OCI-LY1 (cell line): ENCODE measurements around the gene IKZF2.

ENCODE experiments used
- H2AFZ ChIP-seq: fragments of 200-600 bp; sonication (generic), shearing (Covaris generic); 2 replicates; pipeline ENCODE4 v1.6.0; 2014; ENCODE audit warnings: antibody characterized with exemption, mild to moderate bottlenecking, low read length
- H3F3A ChIP-seq: fragments of 200-600 bp; sonication (generic), shearing (Covaris generic); 2 replicates; pipeline ENCODE4 v1.6.0; 2014; ENCODE audit warnings: mild to moderate bottlenecking, antibody characterized with exemption, low read length, moderate library complexity; ENCODE audit not compliant: insufficient read depth
- H3K27ac ChIP-seq: fragments of 200-600 bp; sonication (generic); 2 replicates; pipeline ENCODE4 v1.5.1; 2014; ENCODE audit warnings: low read length, mixed run types, mild to moderate bottlenecking, low read depth; ENCODE audit not compliant: poor library complexity, severe bottlenecking
- H3K27me3 ChIP-seq: fragments of 200-600 bp; sonication (generic); 2 replicates; pipeline ENCODE4 v1.6.0; 2014; ENCODE audit warnings: antibody characterized with exemption, mild to moderate bottlenecking, low read length, moderate library complexity; ENCODE audit not compliant: insufficient read depth
- H3K36me3 ChIP-seq: fragments of 200-600 bp; sonication (generic); 2 replicates; pipeline ENCODE4 v1.6.1; 2014; ENCODE audit warnings: mild to moderate bottlenecking, antibody characterized with exemption, low read length, moderate library complexity, mixed read lengths; ENCODE audit not compliant: insufficient read depth
- H3K4me1 ChIP-seq: fragments of 200-600 bp; sonication (generic); 2 replicates; pipeline ENCODE4 v1.5.1; 2014; ENCODE audit warnings: mild to moderate bottlenecking, low read length, moderate library complexity; ENCODE audit not compliant: insufficient read depth, severe bottlenecking
- H3K4me2 ChIP-seq: fragments of 200-600 bp; sonication (generic), shearing (Covaris generic); 2 replicates; pipeline ENCODE4 v1.6.1; 2014; ENCODE audit warnings: low read length
- H3K4me3 ChIP-seq: fragments of 200-600 bp; sonication (generic); 2 replicates; pipeline ENCODE4 v1.5.1; 2014; ENCODE audit warnings: low read length, low read depth, mild to moderate bottlenecking, mixed read lengths; ENCODE audit not compliant: poor library complexity, severe bottlenecking
- H3K79me2 ChIP-seq: fragments of 200-600 bp; shearing (Covaris generic); 2 replicates; pipeline ENCODE4 v1.6.1; 2016; ENCODE audit warnings: mixed run types, low read length, mixed read lengths; ENCODE audit not compliant: insufficient read depth
- H3K9ac ChIP-seq: fragments of 200-600 bp; sonication (generic), shearing (Covaris generic); 2 replicates; pipeline ENCODE4 v1.6.1; 2014; ENCODE audit warnings: mild to moderate bottlenecking, low read length, mixed read lengths
- H3K9me2 ChIP-seq: fragments of 200-600 bp; sonication (generic), shearing (Covaris generic); 2 replicates; pipeline ENCODE4 v1.6.1; 2014; ENCODE audit warnings: low read depth, mild to moderate bottlenecking, low read length, mixed read lengths
- H3K9me3 ChIP-seq: fragments of 200-600 bp; shearing (Covaris generic); 2 replicates; pipeline ENCODE4 v1.6.1; 2014; ENCODE audit warnings: low read length, mixed read lengths
- H4K20me1 ChIP-seq: fragments of 200-600 bp; sonication (generic), shearing (Covaris generic); 2 replicates; pipeline ENCODE4 v1.6.0; 2016; ENCODE audit warnings: mild to moderate bottlenecking, low read length; ENCODE audit not compliant: insufficient read depth
- EZH2 ChIP-seq: fragments of 200-600 bp; sonication (generic), shearing (Covaris generic); IDR thresholded peaks from 2 replicates; pipeline ENCODE4 v1.8.0; 2017; ENCODE audit warnings: borderline replicate concordance, mixed run types, mild to moderate bottlenecking, antibody characterized with exemption, low read length, moderate library complexity, mixed read lengths
- TF ChIP-seq, protein P1 (sequence below): fragments of 200-600 bp; sonication (generic), shearing (Covaris generic); IDR thresholded peaks from 2 replicates; pipeline ENCODE4 v1.5.1; 2017; ENCODE audit warnings: mild to moderate bottlenecking, antibody characterized with exemption, low read length, moderate library complexity, mixed read lengths

IKZF2 gene

GRCh38 chr2:213185147-213185822 is 33.9 kb upstream of the IKZF2 start:
- TF ChIP-seq, protein P1, sequence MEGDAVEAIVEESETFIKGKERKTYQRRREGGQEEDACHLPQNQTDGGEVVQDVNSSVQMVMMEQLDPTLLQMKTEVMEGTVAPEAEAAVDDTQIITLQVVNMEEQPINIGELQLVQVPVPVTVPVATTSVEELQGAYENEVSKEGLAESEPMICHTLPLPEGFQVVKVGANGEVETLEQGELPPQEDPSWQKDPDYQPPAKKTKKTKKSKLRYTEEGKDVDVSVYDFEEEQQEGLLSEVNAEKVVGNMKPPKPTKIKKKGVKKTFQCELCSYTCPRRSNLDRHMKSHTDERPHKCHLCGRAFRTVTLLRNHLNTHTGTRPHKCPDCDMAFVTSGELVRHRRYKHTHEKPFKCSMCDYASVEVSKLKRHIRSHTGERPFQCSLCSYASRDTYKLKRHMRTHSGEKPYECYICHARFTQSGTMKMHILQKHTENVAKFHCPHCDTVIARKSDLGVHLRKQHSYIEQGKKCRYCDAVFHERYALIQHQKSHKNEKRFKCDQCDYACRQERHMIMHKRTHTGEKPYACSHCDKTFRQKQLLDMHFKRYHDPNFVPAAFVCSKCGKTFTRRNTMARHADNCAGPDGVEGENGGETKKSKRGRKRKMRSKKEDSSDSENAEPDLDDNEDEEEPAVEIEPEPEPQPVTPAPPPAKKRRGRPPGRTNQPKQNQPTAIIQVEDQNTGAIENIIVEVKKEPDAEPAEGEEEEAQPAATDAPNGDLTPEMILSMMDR, result no peak
- TF ChIP-seq EZH2, result no peak
- H3K9me3 ChIP-seq, result no peaks in the 10 kb centered on the region
- H3K79me2 ChIP-seq, result no peaks in the 10 kb centered on the region
- no peaks in the 10 kb centered on the region for H4K20me1 ChIP-seq
- H3K4me1 ChIP-seq, result peaks cover 55% of the 10 kb centered on the region
- H3F3A ChIP-seq, result peaks cover 10% of the 10 kb centered on the region; the same call in 1 of the 2 replicates
- no peaks in the 10 kb centered on the region for H3K36me3 ChIP-seq
- H3K9me2 ChIP-seq, result no peaks in the 10 kb centered on the region
- peak overlapping the region; percentile 14 for H3K9ac ChIP-seq
- no peak overlapping the region for H3K4me3 ChIP-seq
- H3K27ac ChIP-seq, result peak overlapping the region; percentile 65
- peak overlapping the region; percentile 46 for H2AFZ ChIP-seq
- H3K4me2 ChIP-seq, result peak overlapping the region; percentile 10; the same call in 1 of the 2 replicates
- no peaks in the 10 kb centered on the region for H3K27me3 ChIP-seq

DNA sequence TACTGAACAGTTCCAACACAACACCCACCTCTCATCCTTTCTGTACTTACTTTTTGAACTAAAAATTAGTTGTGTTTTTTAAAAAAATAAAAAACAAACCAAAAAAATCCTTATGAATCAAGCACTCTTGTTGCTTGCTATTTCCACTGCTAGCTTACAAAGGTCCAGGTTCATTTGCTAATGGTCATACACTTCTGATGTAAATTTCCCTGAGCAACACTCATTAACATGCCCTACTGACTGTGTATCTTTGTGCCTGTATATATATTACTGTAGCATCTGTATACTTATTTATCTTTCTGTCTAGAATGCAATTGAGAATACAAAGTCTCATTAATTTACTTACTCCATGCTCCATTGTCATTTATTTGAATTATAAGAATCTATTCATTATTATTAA is 30.3 kb upstream of the IKZF2 start:
- TF ChIP-seq, protein P1, result no peak
- no peak for TF ChIP-seq EZH2
- Histone ChIP-seq H3K27me3 (no peaks in the 10 kb centered on the region), H4K20me1 (no peaks in the 10 kb centered on the region), H3K4me3 (no peak overlapping the region), H3K9ac (no peak overlapping the region), H3K36me3 (no peaks in the 10 kb centered on the region), H3K9me3 (peaks cover 4% of the 10 kb centered on the region; the same call in 1 of the 2 replicates), H3K27ac (no peak overlapping the region), H3K4me1 (peaks cover 20% of the 10 kb centered on the region), H3F3A (peaks cover 10% of the 10 kb centered on the region; the same call in 1 of the 2 replicates), H3K79me2 (no peaks in the 10 kb centered on the region), H2AFZ (no peak overlapping the region), H3K9me2 (no peaks in the 10 kb centered on the region), H3K4me2 (no peak overlapping the region)

GRCh38 chr2:213177679-213178078 is 26.3 kb upstream of the IKZF2 start:
- H3K79me2 ChIP-seq, result no peaks in the 10 kb centered on the region
- H3K27me3 ChIP-seq, result no peaks in the 10 kb centered on the region
- H4K20me1 ChIP-seq, result no peaks in the 10 kb centered on the region
- H3K9ac ChIP-seq, result no peak overlapping the region
- no peaks in the 10 kb centered on the region for H3K36me3 ChIP-seq
- H3K4me3 ChIP-seq, result no peak overlapping the region
- H3K4me1 ChIP-seq, result peaks cover 15% of the 10 kb centered on the region
- no peaks in the 10 kb centered on the region; the same call in 1 of the 2 replicates for H3F3A ChIP-seq
- TF ChIP-seq, protein P1, result no peak
- TF ChIP-seq EZH2, result no peak
- H3K4me2 ChIP-seq, result no peak overlapping the region
- no peak overlapping the region for H2AFZ ChIP-seq
- H3K9me2 ChIP-seq, result no peaks in the 10 kb centered on the region
- peaks cover 8% of the 10 kb centered on the region; the same call in 1 of the 2 replicates for H3K9me3 ChIP-seq
- no peak overlapping the region for H3K27ac ChIP-seq
